ENCODE measurements around the gene ADCY10.
"Not testable (repeated sequence)": the region's sequence is repeated elsewhere in the genome, so short reads cannot be mapped to it uniquely, and the experiment has no call there.

The ADCY10 gene

GRCh38 chr1:167913895-167914496, at the start of gene ADCY10:
Gene ADCY10 (minus strand): TSS chr1:167914134. CDS start chr1:167905140, 8,994 bp downstream.
- no peak for DNase-seq

DNA sequence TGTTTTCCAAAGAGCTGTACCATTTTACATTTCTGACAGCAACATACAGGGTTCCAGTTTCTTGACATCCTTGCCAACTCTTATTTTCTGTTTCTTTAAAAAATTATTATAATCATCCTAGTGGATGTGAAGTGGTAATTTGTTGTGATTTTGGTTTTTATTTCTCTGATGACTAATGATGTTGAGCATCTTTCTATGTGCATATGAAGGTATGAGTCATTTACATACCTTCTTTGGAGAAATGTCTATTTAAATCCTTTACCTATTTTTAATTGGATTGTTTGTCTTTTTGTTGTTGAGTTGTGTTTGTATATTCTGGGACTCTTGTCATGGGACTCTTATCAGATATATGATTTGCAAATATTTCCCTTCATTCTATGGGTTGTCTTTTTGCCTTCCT, 43.8 kb upstream of the ADCY10 start:
- DNase-seq, result no peak

GRCh38 chr1:167955915-167956314, 42.0 kb upstream of the ADCY10 start:
- DNase-seq, result no peak

GRCh38 chr1:167950569-167950968, 36.6 kb upstream of the ADCY10 start:
- no peak for DNase-seq

DNA sequence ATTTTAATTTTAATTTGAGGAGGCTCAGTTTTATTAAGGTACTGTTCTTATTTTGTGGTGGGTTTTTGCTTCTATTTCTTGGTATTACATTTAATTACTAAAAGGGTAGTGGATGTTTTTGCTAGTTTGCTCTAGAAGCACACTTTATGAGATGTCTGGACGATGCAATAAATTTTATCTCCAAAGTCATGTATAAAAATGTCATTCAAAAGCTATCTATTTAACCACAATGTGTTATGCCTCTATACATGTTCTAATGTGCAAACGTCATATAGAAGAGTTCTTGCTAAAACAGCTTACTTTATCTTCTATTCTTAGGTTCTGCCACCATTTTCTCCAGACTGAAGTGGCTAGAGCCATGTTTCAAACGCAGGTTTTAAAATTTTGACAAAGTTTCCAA, 35.9 kb upstream of the ADCY10 start:
- DNase-seq, result no peak

DNA sequence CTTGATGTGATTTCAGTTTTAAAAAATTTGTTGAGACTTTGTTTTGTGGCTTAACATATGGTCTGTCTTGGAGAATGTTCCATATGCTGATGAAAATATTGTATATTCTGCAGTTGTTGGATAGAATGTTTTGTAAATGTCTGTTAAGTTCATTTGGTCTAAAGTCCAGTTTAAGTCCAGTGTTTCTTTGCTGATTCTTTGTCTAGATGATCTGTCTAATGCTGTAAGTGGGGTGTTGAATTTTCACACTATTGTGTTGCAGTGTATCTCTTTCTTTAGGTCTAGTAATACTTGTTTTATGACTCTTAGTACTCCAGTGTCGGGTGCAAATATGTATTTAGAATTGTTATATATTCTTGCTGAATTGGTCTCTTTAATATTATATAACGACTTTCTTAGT, 33.8 kb upstream of the ADCY10 start:
- no peak for DNase-seq

DNA sequence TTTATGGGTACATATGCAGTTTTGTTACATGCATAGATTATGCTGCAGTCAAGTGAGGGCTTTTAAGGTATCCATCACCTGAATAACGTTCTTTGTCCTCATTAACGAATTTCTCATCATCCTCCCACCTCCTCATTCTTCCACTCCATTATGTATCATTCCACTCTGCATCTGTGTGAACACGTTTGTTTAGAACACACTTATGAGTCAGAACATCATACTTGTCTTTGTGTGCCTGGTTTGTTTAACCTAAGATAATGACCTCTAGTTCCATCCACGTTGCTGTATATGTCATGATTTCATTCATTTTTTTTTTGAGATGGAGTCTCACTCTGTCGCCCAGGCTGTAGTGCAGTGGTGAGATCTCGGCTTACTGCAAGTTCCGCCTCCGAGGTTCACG, 29.6 kb upstream of the ADCY10 start:
- no peak for DNase-seq

DNA sequence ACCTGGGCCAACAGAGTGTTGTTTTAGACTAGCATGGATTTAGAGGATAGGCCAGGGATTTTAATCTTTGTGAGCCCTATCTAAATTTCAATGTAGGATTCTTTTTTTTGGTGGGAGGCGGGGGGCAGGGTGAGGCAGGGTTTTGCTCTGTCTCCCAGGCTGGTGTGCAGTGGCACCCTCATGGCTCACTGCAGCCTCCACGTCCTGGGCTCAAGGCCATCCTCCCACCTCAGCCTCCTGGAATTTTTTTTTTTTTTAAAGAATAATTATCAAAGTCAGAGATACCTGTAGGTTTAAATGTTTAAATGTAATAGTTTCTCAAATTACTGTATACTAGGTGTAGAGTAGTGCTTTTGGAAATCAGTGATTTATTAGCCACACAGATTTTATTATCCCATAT, 26.3 kb upstream of the ADCY10 start:
- no peak for DNase-seq

DNA sequence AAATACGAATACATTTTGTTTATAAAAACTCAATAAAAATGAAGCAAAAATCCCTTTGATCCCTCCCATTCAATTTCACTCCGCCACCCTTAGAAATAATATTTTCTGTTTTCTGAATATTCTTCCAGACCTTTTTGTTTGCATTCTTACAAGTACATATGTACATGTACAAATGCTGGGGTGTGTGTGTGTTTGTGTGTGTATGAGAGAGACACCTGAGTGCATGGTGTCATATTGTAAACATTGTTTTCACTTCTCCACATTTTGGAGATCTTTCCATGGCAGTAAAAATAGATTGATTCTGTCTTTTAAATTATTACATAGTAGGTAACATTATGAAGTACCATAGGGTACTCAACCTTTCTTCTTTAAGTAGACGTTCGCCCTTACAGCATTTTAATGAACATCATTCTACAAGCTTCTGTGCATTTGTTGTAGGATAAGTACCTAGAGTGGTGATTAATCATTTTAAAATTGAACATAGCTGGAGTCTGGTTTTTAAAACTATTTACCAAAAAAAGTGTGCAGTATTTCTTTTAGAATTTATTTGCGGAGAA, 24.2 kb upstream of the ADCY10 start:
- peak; percentile 82 for DNase-seq

DNA sequence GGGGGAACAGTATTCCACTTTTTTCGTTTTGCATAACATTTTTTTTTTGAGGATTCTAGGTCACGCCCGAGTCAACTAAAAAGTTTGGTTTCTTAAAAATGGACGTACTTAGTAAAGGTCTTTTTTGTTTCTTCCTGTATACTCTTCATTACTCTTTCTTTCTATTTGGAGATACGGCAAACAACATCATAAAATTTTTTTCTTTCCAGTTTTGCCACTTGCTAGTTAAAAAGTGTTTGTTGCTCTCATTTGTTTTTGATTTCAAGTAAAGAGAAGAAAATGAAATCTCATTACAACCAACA, 23.7 kb upstream of the ADCY10 start:
- no peak for DNase-seq

GRCh38 chr1:167936930-167937708, 23.2 kb upstream of the ADCY10 start, which contains the start of gene MPC2:
Gene MPC2 (minus strand): TSS chr1:167937072. CDS start chr1:167935841, 1,231 bp downstream.
- peak; percentile 94 for DNase-seq

GRCh38 chr1:167936068-167936929, 22.4 kb upstream of the ADCY10 start, which contains the start of gene DCAF6:
Gene DCAF6 (plus strand): TSS chr1:167936683. CDS start chr1:167936912, 229 bp downstream.
- DNase-seq, result peak; percentile 100

- DNase-seq, result peak; percentile 92
These were observed 21.5 kb upstream of the ADCY10 start for GRCh38 chr1:167935216-167936067.

- DNase-seq, result peak; percentile 92
These were observed 20.7 kb upstream of the ADCY10 start for GRCh38 chr1:167934426-167935215.

DNA sequence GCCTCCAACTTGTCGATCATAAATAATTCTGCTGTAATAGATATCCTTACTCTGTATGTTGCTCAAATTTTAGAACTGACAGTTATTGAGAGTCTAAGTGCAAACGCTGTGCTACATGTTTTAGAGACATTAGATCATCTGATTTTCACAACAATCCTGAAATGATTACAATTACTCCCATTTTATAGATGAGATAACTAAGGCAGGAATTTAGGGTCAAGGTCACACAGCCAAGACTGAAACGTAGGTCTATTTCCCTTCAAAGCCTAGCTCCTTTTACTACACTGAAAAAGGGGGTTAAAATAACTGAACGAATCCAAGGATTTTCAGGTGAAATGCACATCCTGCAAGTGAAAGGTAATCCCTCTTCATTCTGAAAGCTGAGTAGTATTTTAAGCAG, 19.9 kb upstream of the ADCY10 start:
- no peak for DNase-seq

GRCh38 chr1:167929725-167930124, 15.8 kb upstream of the ADCY10 start:
- DNase-seq, result peak; percentile 75

DNA sequence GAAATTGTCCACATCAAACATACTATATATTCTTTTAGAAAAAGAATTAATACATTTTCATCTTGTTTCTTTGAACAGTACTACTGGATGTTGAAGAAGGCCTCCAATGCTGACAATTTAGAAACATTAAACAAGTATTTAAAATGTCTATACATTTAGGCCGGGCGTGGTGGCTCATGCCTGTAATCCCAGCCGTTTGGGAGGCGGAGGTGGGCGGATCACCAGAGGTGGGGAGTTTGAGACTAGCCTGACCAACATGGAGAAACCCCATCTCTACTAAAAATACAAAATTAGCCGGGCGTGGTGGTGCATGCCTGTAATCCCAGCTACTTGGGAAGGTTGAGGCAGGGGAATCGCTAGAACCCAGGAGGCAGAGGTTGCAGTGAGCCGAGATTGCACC, 15.0 kb upstream of the ADCY10 start:
- not testable (repeated sequence) for DNase-seq

DNA sequence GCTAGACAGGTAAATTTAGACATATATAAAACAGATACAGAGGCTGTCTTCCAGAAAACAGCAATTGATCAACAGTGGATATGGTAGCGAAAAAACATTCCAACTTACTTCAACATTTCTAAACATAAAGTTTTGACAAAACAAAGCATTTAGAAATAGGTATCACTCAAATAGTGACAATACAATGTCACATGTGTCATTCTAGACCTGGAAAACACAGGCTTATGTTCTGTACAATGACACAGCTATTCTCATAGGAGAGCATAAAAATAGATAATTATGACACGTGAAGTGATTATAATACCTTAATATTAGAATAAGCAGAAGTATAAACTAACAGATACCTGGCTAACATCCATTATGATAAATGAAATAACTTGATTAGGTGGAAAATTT, 14.5 kb upstream of the ADCY10 start:
- DNase-seq, result no peak

DNA sequence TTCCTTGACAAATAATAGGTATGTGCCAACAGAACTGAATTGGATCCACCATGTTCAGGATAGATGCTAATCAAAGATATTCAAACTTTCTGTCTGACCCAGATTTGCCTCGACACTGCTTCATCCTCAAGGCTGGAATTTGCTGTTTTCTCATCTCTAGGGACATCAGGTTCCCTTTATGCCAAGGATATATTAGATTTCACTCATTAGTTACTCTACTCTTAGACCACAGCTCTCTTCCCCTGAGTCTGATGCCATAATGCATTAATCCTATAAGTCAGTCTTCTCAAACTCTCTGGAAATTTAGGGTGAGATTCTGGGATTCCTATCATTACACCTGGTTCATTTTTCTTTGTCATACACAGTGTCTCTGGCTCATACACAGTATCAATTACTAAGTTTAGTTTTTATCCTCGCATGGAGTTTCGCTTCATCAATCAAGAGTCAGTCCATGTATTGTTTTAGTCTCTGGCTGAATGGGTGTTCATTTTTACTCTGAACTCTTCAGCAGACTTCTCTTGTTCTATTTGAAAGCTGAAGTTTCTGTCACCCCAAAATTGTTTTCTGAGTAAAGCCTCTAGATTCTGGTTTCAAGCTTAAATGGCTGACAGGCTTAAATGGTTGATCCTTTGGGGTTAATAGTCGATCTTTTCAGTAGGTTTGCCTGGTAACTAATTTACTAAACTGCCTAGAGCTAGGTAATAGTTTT, 13.3 kb upstream of the ADCY10 start:
- peak; percentile 73 for DNase-seq

GRCh38 chr1:167926486-167926997, 12.6 kb upstream of the ADCY10 start:
- DNase-seq, result peak; percentile 95

Measured in NCI-H526 treated with DMSO at 0.1 percent for 48 hours (cell line).